Measurements from ENCODE around the gene VAV2. TPM values are rescaled to one million over a fixed set of nuclear protein-coding genes. Genes with fewer than 3 reads are reported as not detected.

Gene VAV2
- total and polyA plus RNA-seq, 2 experiments from 2014 or later: 8.1 to 28.9 TPM

- H3K27ac Mint-ChIP-seq: peak overlapping the region; percentile 88
- Histone ChIP-seq H3K27ac (ENCODE audit: low read depth) (no peak overlapping the region), H3F3A (replicated peaks; ENCODE audit: low read depth) (no peaks in the 10 kb centered on the region), H3K9me2 (ENCODE audit: insufficient read depth) (no peaks in the 10 kb centered on the region), H3K79me2 (replicated peaks; ENCODE audit: insufficient read depth) (peaks cover 50% of the 10 kb centered on the region), H3K27me3 (ENCODE audit: insufficient read depth) (no peaks in the 10 kb centered on the region), H3K4me1 (ENCODE audit: insufficient read depth) (no peaks in the 10 kb centered on the region), H3K4me3 (no peak overlapping the region), H3K36me3 (ENCODE audit: insufficient read depth) (no peaks in the 10 kb centered on the region), H2AFZ (no peak overlapping the region), H4K20me1 (replicated peaks; ENCODE audit: insufficient read depth) (no peaks in the 10 kb centered on the region; the same call in 1 of the 2 replicates), H3K4me2 (no peak overlapping the region)
- ATAC-seq (no peak), DNase-seq (ENCODE audit: low spot score) (no peak)
- peaks cover 41% of the 10 kb centered on the region for H3K4me1 Mint-ChIP-seq
- H3K27me3 Mint-ChIP-seq (ENCODE audit: insufficient read depth, low read depth, poor library complexity): peaks cover 16% of the 10 kb centered on the region
- no peak for TF ChIP-seq JUNB (IDR thresholded peaks at IDR 0.05; ENCODE audit: unreplicated experiment)
- no peak for TF ChIP-seq ETS1 (IDR thresholded peaks at IDR 0.05)
- TF ChIP-seq NANOG (IDR thresholded peaks at IDR 0.05; ENCODE audit: borderline replicate concordance): no peak
- no peak for TF ChIP-seq ZNF114 (CRISPR knock-in tag; IDR thresholded peaks at IDR 0.05)
- no peak for TF ChIP-seq STAT1 (IDR thresholded peaks at IDR 0.05; ENCODE audit: unreplicated experiment)
- no peak for TF ChIP-seq ZNF462 (CRISPR knock-in tag; IDR thresholded peaks at IDR 0.05)
- no peak for TF ChIP-seq CTCF (conservative IDR thresholded peaks at IDR 0.05; ENCODE audit: low read depth in 2 of 2)
- TF ChIP-seq POLR2AphosphoS5 (IDR thresholded peaks at IDR 0.05; ENCODE audit: low read depth): no peak
- no peak for TF ChIP-seq EZH2phosphoT487 (IDR thresholded peaks at IDR 0.05; ENCODE audit: unreplicated experiment)
- TF ChIP-seq REST (IDR thresholded peaks at IDR 0.05; ENCODE audit: unreplicated experiment): no peak
- TF ChIP-seq CREB1 (CRISPR knock-in tag; IDR thresholded peaks at IDR 0.05; ENCODE audit: low read depth): no peak
- no peak for TF ChIP-seq ZNF331 (CRISPR knock-in tag; IDR thresholded peaks at IDR 0.05; ENCODE audit: low read depth)
- no peak for TF ChIP-seq EZH2 (IDR thresholded peaks at IDR 0.05; ENCODE audit: low read depth, unreplicated experiment)
- no peak overlapping the region for H3K4me3 Mint-ChIP-seq
- H3K36me3 Mint-ChIP-seq (ENCODE audit: low read depth): no peaks in the 10 kb centered on the region; the same call in 2 of the 3 replicates
- H3K9me3 Mint-ChIP-seq: no peaks in the 10 kb centered on the region; the same call in 2 of the 3 replicates
These were observed 111.1 kb downstream of the VAV2 start for GRCh38 chr9:133880851-133881661.

All from GM23338 (cell line).